Neural cell (in vitro differentiated cells): ENCODE measurements around the gene ZNF695. TPM values are rescaled to one million over a fixed set of nuclear protein-coding genes. Genes with fewer than 3 reads are reported as not detected.

Experiments used
- H2AFZ ChIP-seq: fragments of 200-600, 300-800 bp; sonication (generic), shearing (Covaris generic); 2 replicates; pipeline ENCODE4 v1.6.0; 2014; ENCODE audit warnings: low read depth, mild to moderate bottlenecking, antibody characterized with exemption, low read length, moderate library complexity
- H3F3A ChIP-seq: fragments of 200-600 bp; shearing (Covaris generic); 2 replicates; pipeline ENCODE4 v1.6.1; 2016; ENCODE audit warnings: mild to moderate bottlenecking, moderate library complexity, mixed read lengths, antibody characterized with exemption, low read length; ENCODE audit not compliant: insufficient read depth, poor library complexity, severe bottlenecking
- H3K27ac ChIP-seq: fragments of 200-600, 300-800 bp; sonication (generic), shearing (Covaris generic); 2 replicates; pipeline ENCODE4 v1.5.1; 2014; ENCODE audit warnings: mild to moderate bottlenecking, low read length, moderate library complexity
- H3K27me3 ChIP-seq: fragments of 300-800, 200-600 bp; sonication (generic), shearing (Covaris generic); 2 replicates; pipeline ENCODE4 v1.6.0; 2014; ENCODE audit warnings: mild to moderate bottlenecking, low read depth, low read length, moderate library complexity; ENCODE audit not compliant: insufficient read depth
- H3K36me3 ChIP-seq: fragments of 300-800, 200-600 bp; sonication (generic), shearing (Covaris generic); 2 replicates; pipeline ENCODE4 v1.5.1; 2014; ENCODE audit warnings: mild to moderate bottlenecking, antibody characterized with exemption, low read length, moderate library complexity; ENCODE audit not compliant: insufficient read depth
- H3K4me2 ChIP-seq: fragments of 300-800, 200-600 bp; sonication (generic), shearing (Covaris generic); 2 replicates; pipeline ENCODE4 v1.6.0; 2014; ENCODE audit warnings: mild to moderate bottlenecking, low read length
- H3K4me3 ChIP-seq: fragments of 300-800, 200-600 bp; sonication (generic), shearing (Covaris generic); 2 replicates; pipeline ENCODE4 v1.5.1; 2014; ENCODE audit warnings: mild to moderate bottlenecking, low read length, moderate library complexity
- H3K79me2 ChIP-seq: fragments of 200-600 bp; shearing (Covaris generic); replicated peaks from 2 replicates; pipeline ENCODE4 v1.6.0; 2014; ENCODE audit warnings: mild to moderate bottlenecking, low read length, moderate library complexity; ENCODE audit not compliant: insufficient read depth
- H3K9ac ChIP-seq: fragments of 300-800, 200-600 bp; sonication (generic), shearing (Covaris generic); 2 replicates; pipeline ENCODE4 v1.6.1; 2016; ENCODE audit warnings: mild to moderate bottlenecking, low read length, mixed read lengths
- H3K9me2 ChIP-seq: fragments of 200-600 bp; shearing (Covaris generic); 2 replicates; pipeline ENCODE4 v1.6.1; 2016; ENCODE audit warnings: mild to moderate bottlenecking, low read length, mixed read lengths; ENCODE audit not compliant: insufficient read depth
- H3K9me3 ChIP-seq: fragments of 200-600, 300-800 bp; sonication (generic), shearing (Covaris generic); 2 replicates; pipeline ENCODE4 v1.6.1; 2016; ENCODE audit warnings: mild to moderate bottlenecking, mixed run types, low read length, moderate library complexity, mixed read lengths
- H4K20me1 ChIP-seq: fragments of 200-600 bp; shearing (Covaris generic); 2 replicates; pipeline ENCODE4 v1.6.1; 2016; ENCODE audit warnings: mild to moderate bottlenecking, mixed run types; ENCODE audit not compliant: insufficient read depth
- EP300 ChIP-seq: fragments of 450-650 bp; conservative IDR thresholded peaks from 2 replicates; pipeline ENCODE4 v1.6.1; 2014; ENCODE audit warnings: antibody characterized with exemption, mild to moderate bottlenecking, moderate library complexity; ENCODE audit not compliant: poor library complexity, severe bottlenecking
- EZH2 ChIP-seq: fragments of 200-600, 300-800 bp; shearing (Covaris generic), sonication (generic); IDR thresholded peaks from 2 replicates; pipeline ENCODE4 v1.6.1; 2014; ENCODE audit warnings: antibody characterized with exemption, low read length, borderline replicate concordance, mild to moderate bottlenecking; ENCODE audit not compliant: insufficient read depth, poor library complexity, severe bottlenecking
- MXI1 ChIP-seq: fragments of 450-650 bp; conservative IDR thresholded peaks from 2 replicates; pipeline ENCODE4 v1.6.1; 2014; ENCODE audit warnings: antibody characterized with exemption, mild to moderate bottlenecking; ENCODE audit not compliant: poor library complexity, severe bottlenecking
- POLR2AphosphoS5 ChIP-seq: IDR thresholded peaks from 2 replicates; pipeline ENCODE4 v1.6.1; 2012
- RAD21 ChIP-seq: fragments of 450-650 bp; conservative IDR thresholded peaks from 2 replicates; pipeline ENCODE4 v1.6.1; 2014; ENCODE audit warnings: antibody characterized with exemption, mild to moderate bottlenecking, moderate library complexity
- SMC3 ChIP-seq: fragments of 450-650 bp; conservative IDR thresholded peaks from 2 replicates; pipeline ENCODE4 v1.6.1; 2014; ENCODE audit warnings: antibody characterized with exemption, mild to moderate bottlenecking, moderate library complexity; ENCODE audit not compliant: poor library complexity
- TAF1 ChIP-seq: IDR thresholded peaks from 2 replicates; pipeline ENCODE4 v1.6.1; 2012; ENCODE audit warnings: low read depth
- polyA plus RNA-seq: library from polyadenylated mRNA; depleted of rRNA; stranded (reverse); fragments of >200 nt; gene quantifications from 2 replicates; pipeline ENCODE4 v1.2.3, GENCODE V29; 2014
- TF ChIP-seq, protein P1 (sequence below): fragments of 450-650 bp; IDR thresholded peaks from 2 replicates; pipeline ENCODE4 v1.5.1; 2014; ENCODE audit warnings: antibody characterized with exemption, mild to moderate bottlenecking, moderate library complexity; ENCODE audit not compliant: poor library complexity, severe bottlenecking
- TF ChIP-seq, protein P2 (sequence below): IDR thresholded peaks from 2 replicates; pipeline ENCODE4 v1.6.1; 2012; ENCODE audit warnings: borderline replicate concordance

Gene ZNF695
- polyA plus RNA-seq, 1 donor from 2014 or later: 8.4 TPM

DNA sequence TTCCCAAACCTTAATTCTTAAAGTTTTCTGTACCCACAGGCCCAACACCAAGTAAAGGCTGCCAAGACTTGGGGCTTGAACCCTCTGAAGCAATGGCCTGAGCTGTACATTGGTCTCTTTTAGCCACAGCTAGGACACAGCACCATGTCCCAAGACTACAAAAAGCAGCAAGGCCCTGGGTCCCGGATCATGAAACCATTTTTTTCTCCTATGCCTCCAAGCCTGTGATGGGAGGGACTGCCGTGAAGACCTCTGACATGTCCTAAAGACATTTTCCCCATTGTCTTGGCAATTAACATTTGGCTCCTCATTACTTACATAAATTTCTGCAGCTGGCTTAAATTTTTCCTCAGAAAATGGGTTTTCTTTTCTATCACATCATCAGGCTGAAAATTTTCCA lies 39.8 kb upstream of the ZNF695 start:
- Histone ChIP-seq H4K20me1 (no peaks in the 10 kb centered on the region), H3K36me3 (no peaks in the 10 kb centered on the region), H2AFZ (no peak overlapping the region), H3K9me2 (no peaks in the 10 kb centered on the region), H3K9me3 (peaks cover 13% of the 10 kb centered on the region), H3K4me3 (no peak overlapping the region), H3K79me2 (peaks cover 30% of the 10 kb centered on the region), H3K27me3 (no peaks in the 10 kb centered on the region), H3F3A (no peaks in the 10 kb centered on the region), H3K9ac (no peak overlapping the region), H3K27ac (no peak overlapping the region), H3K4me2 (no peak overlapping the region)
- TF ChIP-seq EZH2 (no peak), POLR2AphosphoS5 (no peak), TAF1 (no peak), EP300 (no peak), RAD21 (no peak), SMC3 (no peak), MXI1 (no peak)
- TF ChIP-seq, protein P1, sequence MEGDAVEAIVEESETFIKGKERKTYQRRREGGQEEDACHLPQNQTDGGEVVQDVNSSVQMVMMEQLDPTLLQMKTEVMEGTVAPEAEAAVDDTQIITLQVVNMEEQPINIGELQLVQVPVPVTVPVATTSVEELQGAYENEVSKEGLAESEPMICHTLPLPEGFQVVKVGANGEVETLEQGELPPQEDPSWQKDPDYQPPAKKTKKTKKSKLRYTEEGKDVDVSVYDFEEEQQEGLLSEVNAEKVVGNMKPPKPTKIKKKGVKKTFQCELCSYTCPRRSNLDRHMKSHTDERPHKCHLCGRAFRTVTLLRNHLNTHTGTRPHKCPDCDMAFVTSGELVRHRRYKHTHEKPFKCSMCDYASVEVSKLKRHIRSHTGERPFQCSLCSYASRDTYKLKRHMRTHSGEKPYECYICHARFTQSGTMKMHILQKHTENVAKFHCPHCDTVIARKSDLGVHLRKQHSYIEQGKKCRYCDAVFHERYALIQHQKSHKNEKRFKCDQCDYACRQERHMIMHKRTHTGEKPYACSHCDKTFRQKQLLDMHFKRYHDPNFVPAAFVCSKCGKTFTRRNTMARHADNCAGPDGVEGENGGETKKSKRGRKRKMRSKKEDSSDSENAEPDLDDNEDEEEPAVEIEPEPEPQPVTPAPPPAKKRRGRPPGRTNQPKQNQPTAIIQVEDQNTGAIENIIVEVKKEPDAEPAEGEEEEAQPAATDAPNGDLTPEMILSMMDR: no peak
- TF ChIP-seq, protein P2, sequence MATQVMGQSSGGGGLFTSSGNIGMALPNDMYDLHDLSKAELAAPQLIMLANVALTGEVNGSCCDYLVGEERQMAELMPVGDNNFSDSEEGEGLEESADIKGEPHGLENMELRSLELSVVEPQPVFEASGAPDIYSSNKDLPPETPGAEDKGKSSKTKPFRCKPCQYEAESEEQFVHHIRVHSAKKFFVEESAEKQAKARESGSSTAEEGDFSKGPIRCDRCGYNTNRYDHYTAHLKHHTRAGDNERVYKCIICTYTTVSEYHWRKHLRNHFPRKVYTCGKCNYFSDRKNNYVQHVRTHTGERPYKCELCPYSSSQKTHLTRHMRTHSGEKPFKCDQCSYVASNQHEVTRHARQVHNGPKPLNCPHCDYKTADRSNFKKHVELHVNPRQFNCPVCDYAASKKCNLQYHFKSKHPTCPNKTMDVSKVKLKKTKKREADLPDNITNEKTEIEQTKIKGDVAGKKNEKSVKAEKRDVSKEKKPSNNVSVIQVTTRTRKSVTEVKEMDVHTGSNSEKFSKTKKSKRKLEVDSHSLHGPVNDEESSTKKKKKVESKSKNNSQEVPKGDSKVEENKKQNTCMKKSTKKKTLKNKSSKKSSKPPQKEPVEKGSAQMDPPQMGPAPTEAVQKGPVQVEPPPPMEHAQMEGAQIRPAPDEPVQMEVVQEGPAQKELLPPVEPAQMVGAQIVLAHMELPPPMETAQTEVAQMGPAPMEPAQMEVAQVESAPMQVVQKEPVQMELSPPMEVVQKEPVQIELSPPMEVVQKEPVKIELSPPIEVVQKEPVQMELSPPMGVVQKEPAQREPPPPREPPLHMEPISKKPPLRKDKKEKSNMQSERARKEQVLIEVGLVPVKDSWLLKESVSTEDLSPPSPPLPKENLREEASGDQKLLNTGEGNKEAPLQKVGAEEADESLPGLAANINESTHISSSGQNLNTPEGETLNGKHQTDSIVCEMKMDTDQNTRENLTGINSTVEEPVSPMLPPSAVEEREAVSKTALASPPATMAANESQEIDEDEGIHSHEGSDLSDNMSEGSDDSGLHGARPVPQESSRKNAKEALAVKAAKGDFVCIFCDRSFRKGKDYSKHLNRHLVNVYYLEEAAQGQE: no peak

DNA sequence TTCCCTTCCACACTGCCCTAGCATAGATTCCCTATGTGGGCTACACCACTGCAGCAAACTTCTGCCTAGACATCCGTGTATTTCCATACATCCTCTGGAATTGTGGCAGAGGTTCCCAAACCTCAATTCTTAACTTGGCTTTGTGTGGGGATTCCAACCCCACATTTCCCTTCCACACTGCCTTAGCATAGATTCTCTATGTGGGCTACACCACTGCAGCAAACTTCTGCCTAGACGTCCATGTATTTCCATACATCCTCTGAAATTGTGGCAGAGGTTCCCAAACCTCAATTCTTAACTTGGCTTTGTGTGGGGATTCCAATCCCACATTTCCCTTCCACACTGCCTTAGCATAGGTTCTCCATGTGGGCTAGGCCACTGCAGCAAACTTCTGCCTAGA lies 39.4 kb upstream of the ZNF695 start:
- H3K27me3 ChIP-seq: no peaks in the 10 kb centered on the region
- H3K9me2 ChIP-seq: no peaks in the 10 kb centered on the region
- TF ChIP-seq, protein P1: no peak
- TF ChIP-seq MXI1: no peak
- TF ChIP-seq, protein P2: no peak
- TF ChIP-seq SMC3: no peak
- no peak for TF ChIP-seq TAF1
- TF ChIP-seq EZH2: no peak
- no peak for TF ChIP-seq RAD21
- no peak for TF ChIP-seq POLR2AphosphoS5
- TF ChIP-seq EP300: no peak
- H3K79me2 ChIP-seq: peaks cover 35% of the 10 kb centered on the region
- no peak overlapping the region for H3K4me3 ChIP-seq
- no peak overlapping the region for H3K9ac ChIP-seq
- no peak overlapping the region for H3K27ac ChIP-seq
- H3K9me3 ChIP-seq: peaks cover 13% of the 10 kb centered on the region
- H2AFZ ChIP-seq: no peak overlapping the region
- H4K20me1 ChIP-seq: no peaks in the 10 kb centered on the region
- H3F3A ChIP-seq: no peaks in the 10 kb centered on the region
- H3K4me2 ChIP-seq: no peak overlapping the region
- no peaks in the 10 kb centered on the region for H3K36me3 ChIP-seq
